Measurements from ENCODE around the gene FGF14.

GRCh38 chr13:101817898-101818297 lies 584.0 kb downstream of the FGF14 start:
- TF ChIP-seq, protein P1, sequence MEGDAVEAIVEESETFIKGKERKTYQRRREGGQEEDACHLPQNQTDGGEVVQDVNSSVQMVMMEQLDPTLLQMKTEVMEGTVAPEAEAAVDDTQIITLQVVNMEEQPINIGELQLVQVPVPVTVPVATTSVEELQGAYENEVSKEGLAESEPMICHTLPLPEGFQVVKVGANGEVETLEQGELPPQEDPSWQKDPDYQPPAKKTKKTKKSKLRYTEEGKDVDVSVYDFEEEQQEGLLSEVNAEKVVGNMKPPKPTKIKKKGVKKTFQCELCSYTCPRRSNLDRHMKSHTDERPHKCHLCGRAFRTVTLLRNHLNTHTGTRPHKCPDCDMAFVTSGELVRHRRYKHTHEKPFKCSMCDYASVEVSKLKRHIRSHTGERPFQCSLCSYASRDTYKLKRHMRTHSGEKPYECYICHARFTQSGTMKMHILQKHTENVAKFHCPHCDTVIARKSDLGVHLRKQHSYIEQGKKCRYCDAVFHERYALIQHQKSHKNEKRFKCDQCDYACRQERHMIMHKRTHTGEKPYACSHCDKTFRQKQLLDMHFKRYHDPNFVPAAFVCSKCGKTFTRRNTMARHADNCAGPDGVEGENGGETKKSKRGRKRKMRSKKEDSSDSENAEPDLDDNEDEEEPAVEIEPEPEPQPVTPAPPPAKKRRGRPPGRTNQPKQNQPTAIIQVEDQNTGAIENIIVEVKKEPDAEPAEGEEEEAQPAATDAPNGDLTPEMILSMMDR (IDR thresholded peaks at IDR 0.05), result no peak
- no peak for TF ChIP-seq POLR2AphosphoS5 (IDR thresholded peaks at IDR 0.05)
